Ovary (tissue), 3 donors: ENCODE measurements around the gene GSKIP.

Source experiments
- EP300 ChIP-seq: sonication (generic); formaldehyde crosslinking; IDR thresholded peaks from one replicate; pipeline ENCODE4 v1.6.1; 2017; ENCODE audit warnings: antibody characterized with exemption
- POLR2A ChIP-seq: fragments of 450-650 bp; IDR thresholded peaks from one replicate; pipeline ENCODE4 v1.6.1; 2017; ENCODE audit warnings: antibody characterized with exemption, mild to moderate bottlenecking, moderate library complexity
- TF ChIP-seq, protein P1 (sequence below), 3 donors: fragments of 450-650 bp in 2 of 3; fragments of 200-600 bp in 1 of 3; IDR thresholded peaks; one replicate each; pipeline versions ENCODE4 v1.5.1 to v1.8.0; 2016 to 2022; ENCODE audit warnings: antibody characterized with exemption in 3 of 3, mild to moderate bottlenecking in 1 of 3
- donor health status: DM: no; HTN: no; CAD: no.

DNA sequence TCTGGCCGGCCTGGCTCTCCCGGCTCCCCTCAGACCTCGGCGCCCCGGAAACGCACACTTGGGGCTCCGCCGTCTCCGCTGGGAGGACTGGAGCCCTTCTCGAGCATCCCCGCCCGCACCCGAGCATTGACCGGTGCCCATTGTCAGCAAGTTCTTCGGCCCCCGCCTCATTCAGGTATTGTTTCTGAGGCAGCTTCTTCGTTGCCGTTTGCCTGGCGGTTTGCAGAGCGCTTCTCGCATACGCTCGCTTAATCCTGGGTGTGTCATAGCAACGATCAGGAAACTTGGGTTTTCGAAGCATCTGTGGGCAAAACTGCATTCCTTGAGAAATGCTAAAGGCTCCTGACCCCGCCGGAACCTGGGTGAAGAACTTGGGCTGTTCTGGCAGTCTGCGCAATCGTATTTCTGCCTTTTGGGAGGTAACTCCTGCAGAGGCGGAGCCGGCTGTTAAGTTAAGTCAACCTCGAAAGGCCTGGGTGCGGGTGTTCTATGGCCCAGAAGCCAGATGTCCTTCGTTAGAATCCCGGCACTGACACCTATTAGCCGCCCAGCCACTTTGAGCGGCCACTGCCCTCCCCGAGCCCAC lies 518 bp downstream of the GSKIP start:
- TF ChIP-seq, protein P1, sequence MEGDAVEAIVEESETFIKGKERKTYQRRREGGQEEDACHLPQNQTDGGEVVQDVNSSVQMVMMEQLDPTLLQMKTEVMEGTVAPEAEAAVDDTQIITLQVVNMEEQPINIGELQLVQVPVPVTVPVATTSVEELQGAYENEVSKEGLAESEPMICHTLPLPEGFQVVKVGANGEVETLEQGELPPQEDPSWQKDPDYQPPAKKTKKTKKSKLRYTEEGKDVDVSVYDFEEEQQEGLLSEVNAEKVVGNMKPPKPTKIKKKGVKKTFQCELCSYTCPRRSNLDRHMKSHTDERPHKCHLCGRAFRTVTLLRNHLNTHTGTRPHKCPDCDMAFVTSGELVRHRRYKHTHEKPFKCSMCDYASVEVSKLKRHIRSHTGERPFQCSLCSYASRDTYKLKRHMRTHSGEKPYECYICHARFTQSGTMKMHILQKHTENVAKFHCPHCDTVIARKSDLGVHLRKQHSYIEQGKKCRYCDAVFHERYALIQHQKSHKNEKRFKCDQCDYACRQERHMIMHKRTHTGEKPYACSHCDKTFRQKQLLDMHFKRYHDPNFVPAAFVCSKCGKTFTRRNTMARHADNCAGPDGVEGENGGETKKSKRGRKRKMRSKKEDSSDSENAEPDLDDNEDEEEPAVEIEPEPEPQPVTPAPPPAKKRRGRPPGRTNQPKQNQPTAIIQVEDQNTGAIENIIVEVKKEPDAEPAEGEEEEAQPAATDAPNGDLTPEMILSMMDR (IDR thresholded peaks at IDR 0.05) = no peak
- TF ChIP-seq EP300 (no peak), POLR2A (no peak)
